ENCODE data around the gene FNTB.

DNA sequence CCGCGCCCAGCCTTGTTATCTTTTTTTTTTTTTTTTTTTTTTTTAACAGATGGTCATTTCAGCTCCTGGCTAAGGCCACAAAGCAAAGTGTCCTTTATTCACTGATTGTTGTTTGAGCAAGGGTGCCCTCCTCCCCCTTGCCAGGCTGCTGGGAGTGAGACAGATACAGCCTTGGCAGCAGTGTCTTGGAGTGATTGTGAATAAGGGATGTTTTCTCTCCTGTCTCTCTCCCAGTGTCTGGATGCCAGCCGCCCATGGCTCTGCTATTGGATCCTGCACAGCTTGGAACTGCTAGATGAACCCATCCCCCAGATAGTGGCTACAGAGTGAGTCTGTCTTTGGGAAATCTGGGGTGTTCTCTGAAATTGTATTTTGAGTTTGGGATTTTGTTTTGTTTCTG, 28.7 kb downstream of the FNTB start:
- TF ChIP-seq, protein P1, sequence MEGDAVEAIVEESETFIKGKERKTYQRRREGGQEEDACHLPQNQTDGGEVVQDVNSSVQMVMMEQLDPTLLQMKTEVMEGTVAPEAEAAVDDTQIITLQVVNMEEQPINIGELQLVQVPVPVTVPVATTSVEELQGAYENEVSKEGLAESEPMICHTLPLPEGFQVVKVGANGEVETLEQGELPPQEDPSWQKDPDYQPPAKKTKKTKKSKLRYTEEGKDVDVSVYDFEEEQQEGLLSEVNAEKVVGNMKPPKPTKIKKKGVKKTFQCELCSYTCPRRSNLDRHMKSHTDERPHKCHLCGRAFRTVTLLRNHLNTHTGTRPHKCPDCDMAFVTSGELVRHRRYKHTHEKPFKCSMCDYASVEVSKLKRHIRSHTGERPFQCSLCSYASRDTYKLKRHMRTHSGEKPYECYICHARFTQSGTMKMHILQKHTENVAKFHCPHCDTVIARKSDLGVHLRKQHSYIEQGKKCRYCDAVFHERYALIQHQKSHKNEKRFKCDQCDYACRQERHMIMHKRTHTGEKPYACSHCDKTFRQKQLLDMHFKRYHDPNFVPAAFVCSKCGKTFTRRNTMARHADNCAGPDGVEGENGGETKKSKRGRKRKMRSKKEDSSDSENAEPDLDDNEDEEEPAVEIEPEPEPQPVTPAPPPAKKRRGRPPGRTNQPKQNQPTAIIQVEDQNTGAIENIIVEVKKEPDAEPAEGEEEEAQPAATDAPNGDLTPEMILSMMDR (IDR thresholded peaks at IDR 0.05) = no peak
- no peak for TF ChIP-seq POLR2A (IDR thresholded peaks at IDR 0.05)
